NOMO-1 treated with dmso at 0.1 percent for 144 hours (cell line): ENCODE data around the gene FAT1.
A peak's percentile ranks its signal among the peaks of the same experiment; 100 is the strongest.

Experiments
- DNase-seq: peaks from one replicate; lab custom pipeline; 2025; ENCODE audit not compliant: unreplicated experiment; lab: John Stamatoyannopoulos, UW

Gene FAT1

DNA sequence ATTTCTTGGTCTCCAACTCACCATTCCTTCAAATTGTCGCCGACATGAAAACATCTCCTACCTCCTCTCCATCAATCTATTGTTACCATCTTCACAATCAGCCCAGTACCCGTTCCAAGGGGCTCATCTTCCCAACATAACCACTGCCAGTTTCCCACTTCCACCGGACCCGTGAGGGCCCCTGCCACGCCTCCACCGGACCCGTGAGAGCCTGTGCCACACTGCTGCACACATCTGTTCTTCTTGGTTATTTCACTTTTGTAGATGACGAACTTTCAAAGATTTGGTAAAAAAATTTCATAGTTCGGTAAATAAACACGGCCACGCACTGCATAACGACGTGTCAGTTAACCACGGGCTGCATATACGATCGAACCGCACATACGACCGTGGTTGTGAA, 65.0 kb downstream of the FAT1 start:
- DNase-seq: no peak

DNA sequence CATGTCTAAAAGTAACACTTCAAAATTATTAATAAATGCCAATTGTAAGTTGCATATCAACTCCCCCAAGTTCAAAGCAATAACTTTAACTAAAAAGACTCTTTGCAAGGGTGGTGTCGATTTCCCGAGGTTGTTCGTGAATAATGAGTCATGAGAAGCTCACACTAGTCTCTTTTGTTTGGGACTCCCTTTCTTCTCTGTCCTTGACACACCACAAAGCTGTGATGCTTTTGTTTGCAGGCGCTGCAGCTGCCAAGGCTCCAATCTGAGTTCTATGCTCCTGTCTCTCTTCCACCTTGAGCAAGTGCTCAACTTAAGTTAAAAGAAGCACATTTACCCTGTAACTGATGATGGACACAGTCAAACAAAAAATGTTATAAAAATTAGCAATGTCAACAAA, 65.9 kb downstream of the FAT1 start:
- DNase-seq: no peak

GRCh38 chr4:186653969-186654368, 69.7 kb downstream of the FAT1 start:
- DNase-seq: no peak

- DNase-seq: no peak
Observed at GRCh38 chr4:186651624-186652023, 72.0 kb downstream of the FAT1 start.

GRCh38 chr4:186651181-186651603, 72.5 kb downstream of the FAT1 start:
- no peak for DNase-seq

- no peak for DNase-seq
Observed at GRCh38 chr4:186650401-186651180, 73.1 kb downstream of the FAT1 start.

GRCh38 chr4:186647821-186648220, 75.8 kb downstream of the FAT1 start:
- DNase-seq: no peak

- peak; percentile 26 for DNase-seq
Observed at GRCh38 chr4:186644737-186645261, 78.9 kb downstream of the FAT1 start.

GRCh38 chr4:186644311-186644638, 79.4 kb downstream of the FAT1 start:
- DNase-seq: no peak

DNA sequence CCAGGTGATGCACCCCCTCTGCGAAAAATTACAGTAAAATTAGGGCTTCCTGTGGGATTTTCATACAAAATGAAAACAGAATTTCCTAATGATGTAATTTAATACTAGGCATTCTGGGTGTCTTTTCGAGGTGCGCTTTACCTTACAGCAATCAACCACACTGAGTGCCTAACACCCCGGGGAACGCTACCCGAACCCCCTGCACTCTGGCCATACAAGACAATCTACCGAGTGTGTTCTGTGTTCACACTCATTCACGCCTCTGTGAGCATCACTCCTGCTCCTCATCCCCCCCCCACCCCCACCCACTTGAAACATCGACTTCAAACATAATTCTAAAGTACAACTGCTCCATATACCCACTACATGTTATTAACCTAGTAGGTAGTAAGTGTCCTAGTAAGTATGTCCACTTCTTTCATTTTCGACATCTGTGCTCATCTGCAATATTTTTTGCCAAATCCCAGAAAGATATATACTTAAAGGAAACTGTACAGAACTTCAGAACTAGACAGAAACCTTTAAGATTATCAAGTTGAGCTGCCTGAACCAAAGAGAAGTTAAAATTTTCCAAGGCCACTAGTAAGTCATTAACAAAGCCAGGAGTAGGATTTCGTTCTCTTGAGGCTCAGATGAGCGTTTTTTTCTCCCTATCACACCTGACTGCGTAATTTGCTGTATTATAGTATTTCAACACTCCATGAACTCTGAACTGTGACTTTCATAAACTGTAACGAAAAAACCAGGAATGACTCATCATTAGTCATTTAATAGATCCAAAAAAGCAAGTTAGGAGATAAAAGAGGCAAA, 80.0 kb downstream of the FAT1 start:
- peak; percentile 35 for DNase-seq

GRCh38 chr4:186642998-186643397, 80.7 kb downstream of the FAT1 start:
- no peak for DNase-seq

GRCh38 chr4:186642530-186642929, 81.1 kb downstream of the FAT1 start:
- no peak for DNase-seq

DNA sequence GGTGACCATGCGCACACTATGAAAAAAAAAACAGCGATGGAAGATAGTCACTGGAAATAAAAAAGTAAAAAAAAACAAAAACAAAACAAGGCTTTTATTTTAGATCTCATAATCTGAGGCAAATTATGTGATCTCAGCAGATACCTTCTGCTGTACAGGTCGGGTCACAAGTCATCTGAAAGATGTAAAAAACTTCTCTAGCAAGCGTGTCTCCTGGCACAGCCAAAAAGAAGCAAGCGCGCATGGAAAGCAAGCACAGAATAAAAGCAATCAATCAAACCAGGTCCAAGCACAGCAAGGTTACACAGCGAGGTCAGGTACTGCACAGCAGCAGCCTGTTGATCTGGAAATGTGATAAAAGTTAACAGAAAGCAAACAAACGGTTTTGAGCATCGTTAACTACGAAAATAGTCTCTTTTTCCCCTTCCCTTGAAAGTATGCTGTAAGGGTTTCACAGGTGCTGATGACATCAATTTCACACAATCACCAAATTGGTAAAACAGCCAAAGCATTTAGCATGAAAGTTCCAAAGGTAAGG, 89.0 kb downstream of the FAT1 start:
- no peak for DNase-seq

GRCh38 chr4:186633844-186634243, 89.8 kb downstream of the FAT1 start:
- DNase-seq: no peak

GRCh38 chr4:186630128-186630527, 93.5 kb downstream of the FAT1 start:
- DNase-seq: no peak

GRCh38 chr4:186628058-186628711, 95.5 kb downstream of the FAT1 start:
- peak; percentile 75 for DNase-seq

GRCh38 chr4:186627226-186627865, 96.3 kb downstream of the FAT1 start:
- DNase-seq: no peak

GRCh38 chr4:186624951-186625350, 98.7 kb downstream of the FAT1 start:
- no peak for DNase-seq

DNA sequence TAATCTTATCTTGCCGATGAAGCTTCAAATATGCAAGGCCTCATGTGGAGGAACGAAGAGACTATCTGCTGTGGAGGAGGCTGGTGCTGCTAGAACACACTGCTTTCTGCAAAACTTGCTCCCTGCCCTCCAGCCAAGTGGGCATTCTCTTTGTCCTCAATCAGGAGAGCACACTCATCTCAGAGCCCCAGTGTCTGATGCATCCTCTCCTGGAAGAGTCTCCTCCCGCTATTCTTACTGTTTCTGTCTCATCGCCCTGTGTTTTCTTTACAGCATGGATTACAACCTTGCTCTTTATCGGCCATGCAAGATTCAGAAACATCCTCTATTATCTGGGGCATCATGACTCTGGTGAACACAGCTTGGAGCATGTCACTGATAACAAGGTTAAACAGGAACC, 100.1 kb downstream of the FAT1 start:
- no peak for DNase-seq

GRCh38 chr4:186622788-186623464, 100.7 kb downstream of the FAT1 start:
- DNase-seq: no peak
